ENCODE measurements around the gene IRAK3.

IRAK3 gene

DNA sequence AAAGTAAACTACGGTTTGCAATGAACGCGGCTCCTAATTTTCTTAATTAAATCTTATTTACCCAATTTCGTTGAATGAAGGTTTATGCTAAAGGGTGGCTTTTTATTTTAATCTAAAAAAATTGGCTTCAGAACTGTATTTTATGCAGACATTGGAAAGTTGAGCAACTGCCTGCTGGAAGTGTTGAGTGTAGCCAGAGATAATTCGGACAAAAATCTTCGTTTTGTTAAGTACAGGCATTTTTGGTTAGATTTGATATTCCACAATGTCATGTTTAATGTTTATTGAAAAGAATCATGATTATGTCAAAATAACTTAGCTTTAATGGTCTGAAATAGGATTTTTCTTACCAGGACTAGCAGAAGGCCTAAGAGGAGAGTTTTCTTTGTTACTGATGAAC, 875 bp downstream of the IRAK3 start:
- WGBS, 2 experiments, result 87 to 89% methylated on average over 3 to 4 of the region's 6 CpGs
- H3K9me3 ChIP-seq (ENCODE audit: control insufficient read depth, low read length), result no peaks in the 10 kb centered on the region
- no peak overlapping the region for H3K27ac ChIP-seq (ENCODE audit: insufficient read depth, low read depth, low read length, poor library complexity, severe bottlenecking)
- H3K4me1 ChIP-seq (ENCODE audit: control insufficient read depth, insufficient read depth, low read length), result no peaks in the 10 kb centered on the region
- no peaks in the 10 kb centered on the region for H3K36me3 ChIP-seq (ENCODE audit: control insufficient read depth, insufficient read depth, low read length)
- H3K4me3 ChIP-seq (ENCODE audit: insufficient read depth, low read depth, low read length), result no peak overlapping the region
- H3K27me3 ChIP-seq (ENCODE audit: control insufficient read depth, insufficient read depth, low read length, poor library complexity, severe bottlenecking), result peaks cover 47% of the 10 kb centered on the region

DNA sequence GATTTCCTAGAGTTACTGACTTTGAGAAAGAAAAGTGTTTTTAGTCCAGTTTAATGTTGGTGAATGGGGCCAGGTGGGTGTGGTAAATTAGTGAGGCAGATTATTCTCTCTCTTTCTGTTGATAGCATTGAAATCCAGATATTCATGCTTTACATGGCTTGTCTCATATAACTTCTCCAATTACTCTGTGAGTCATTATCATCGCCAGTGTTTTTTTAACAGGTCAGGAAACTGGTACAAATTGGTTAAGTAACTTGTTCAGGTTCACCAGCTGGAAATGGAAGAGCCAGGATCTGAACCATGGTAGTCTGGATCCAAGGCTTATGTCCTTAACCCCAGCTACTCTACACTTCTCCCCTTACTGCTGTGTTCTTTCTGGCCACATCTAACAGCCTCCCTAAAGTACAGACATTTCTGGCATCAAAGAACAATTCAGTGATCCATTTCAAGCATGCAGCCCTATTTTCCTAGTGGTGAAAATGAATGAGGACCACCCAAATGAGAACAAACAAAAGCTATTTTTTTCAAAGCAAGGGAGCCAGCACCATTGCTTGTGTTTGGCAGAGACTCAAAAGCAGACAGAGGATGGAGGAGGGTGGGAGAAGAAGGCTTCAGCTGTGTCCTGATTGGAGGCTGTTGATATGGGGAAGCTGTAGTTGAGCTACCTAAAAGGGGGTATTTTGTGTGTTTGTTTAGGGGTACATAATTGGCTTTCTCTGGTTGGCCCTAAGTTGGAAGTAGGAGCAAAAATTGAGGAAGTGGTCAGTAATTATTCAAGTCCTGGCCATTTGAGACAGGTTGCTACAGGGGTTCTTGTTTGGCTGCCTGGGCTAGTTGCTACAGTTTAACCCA, 1.7 kb downstream of the IRAK3 start:
- Histone ChIP-seq H3K36me3 (ENCODE audit: control insufficient read depth, insufficient read depth, low read length) (no peaks in the 10 kb centered on the region), H3K27ac (ENCODE audit: insufficient read depth, low read depth, low read length, poor library complexity, severe bottlenecking) (no peak overlapping the region), H3K4me1 (ENCODE audit: control insufficient read depth, insufficient read depth, low read length) (no peaks in the 10 kb centered on the region), H3K9me3 (ENCODE audit: control insufficient read depth, low read length) (no peaks in the 10 kb centered on the region), H3K27me3 (ENCODE audit: control insufficient read depth, insufficient read depth, low read length, poor library complexity, severe bottlenecking) (peaks cover 47% of the 10 kb centered on the region), H3K4me3 (ENCODE audit: insufficient read depth, low read depth, low read length) (no peak overlapping the region)
- WGBS, 2 experiments, result 89 to 100% methylated on average over 1 of the region's 1 CpG

DNA sequence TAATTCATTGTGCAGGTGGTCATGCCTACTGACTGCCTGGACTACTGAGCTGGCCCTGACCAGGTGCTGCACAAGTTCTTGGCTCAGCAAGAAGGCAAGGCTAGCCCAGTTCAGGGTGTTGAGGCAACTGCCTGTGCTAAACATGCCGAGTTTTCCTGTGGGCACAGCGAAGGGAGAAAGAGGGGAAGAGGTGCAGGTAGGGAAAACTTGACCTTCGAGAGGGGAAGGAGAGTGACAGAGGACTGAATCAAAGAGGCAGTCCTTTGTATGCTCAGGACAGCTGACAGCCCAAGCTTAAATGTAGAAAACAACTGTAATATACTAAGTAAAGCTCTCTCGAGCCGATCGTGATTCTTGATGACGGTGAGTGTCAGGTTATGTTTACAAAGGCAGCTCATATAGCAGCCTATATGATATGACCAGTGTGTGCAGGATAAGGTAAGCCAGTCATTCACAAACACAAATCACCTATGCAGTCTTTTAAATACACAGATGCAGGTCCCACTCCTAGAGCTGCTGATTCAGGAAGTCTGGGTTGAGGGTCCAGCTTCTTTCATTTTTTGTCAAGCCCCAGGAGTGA, 2.6 kb downstream of the IRAK3 start:
- 92 to 93% methylated on average over 7 of the region's 7 CpGs for WGBS, 2 experiments
- peaks cover 46% of the 10 kb centered on the region for H3K27me3 ChIP-seq (ENCODE audit: control insufficient read depth, insufficient read depth, low read length, poor library complexity, severe bottlenecking)

DNA sequence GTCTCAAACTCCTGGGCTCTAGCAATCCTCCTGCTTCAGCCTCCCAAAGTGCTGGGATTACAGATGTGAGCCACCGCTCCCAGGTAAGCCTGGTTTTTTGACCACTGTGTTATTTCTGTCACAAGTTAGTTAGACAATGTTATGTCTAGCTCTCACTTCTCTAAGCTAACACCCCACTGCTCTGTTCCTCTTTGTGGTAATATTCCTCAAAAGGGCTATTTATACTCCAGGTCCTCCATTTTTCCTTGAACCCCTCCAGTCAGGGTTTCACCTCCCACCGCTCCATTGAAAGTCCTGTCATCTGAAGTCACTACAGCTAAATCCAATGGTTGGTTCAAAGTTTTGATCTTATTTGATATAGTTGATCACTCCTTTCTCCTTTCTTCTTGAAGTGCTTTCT, 5.1 kb downstream of the IRAK3 start:
- Histone ChIP-seq H3K9me3 (ENCODE audit: control insufficient read depth, low read length) (no peaks in the 10 kb centered on the region), H3K4me1 (ENCODE audit: control insufficient read depth, insufficient read depth, low read length) (no peaks in the 10 kb centered on the region), H3K27me3 (ENCODE audit: control insufficient read depth, insufficient read depth, low read length, poor library complexity, severe bottlenecking) (peaks cover 21% of the 10 kb centered on the region), H3K4me3 (ENCODE audit: insufficient read depth, low read depth, low read length) (no peak overlapping the region), H3K27ac (ENCODE audit: insufficient read depth, low read depth, low read length, poor library complexity, severe bottlenecking) (no peak overlapping the region), H3K36me3 (ENCODE audit: control insufficient read depth, insufficient read depth, low read length) (no peaks in the 10 kb centered on the region)
- WGBS, 2 experiments, result 93 to 94% methylated on average over 2 of the region's 2 CpGs

More for the DNA sequence above, 2.6 kb downstream of the IRAK3 start:
- Histone ChIP-seq H3K36me3 (ENCODE audit: control insufficient read depth, insufficient read depth, low read length) (no peaks in the 10 kb centered on the region), H3K27ac (ENCODE audit: insufficient read depth, low read depth, low read length, poor library complexity, severe bottlenecking) (no peak overlapping the region), H3K9me3 (ENCODE audit: control insufficient read depth, low read length) (no peaks in the 10 kb centered on the region), H3K4me3 (ENCODE audit: insufficient read depth, low read depth, low read length) (no peak overlapping the region), H3K4me1 (ENCODE audit: control insufficient read depth, insufficient read depth, low read length) (no peaks in the 10 kb centered on the region)

DNA sequence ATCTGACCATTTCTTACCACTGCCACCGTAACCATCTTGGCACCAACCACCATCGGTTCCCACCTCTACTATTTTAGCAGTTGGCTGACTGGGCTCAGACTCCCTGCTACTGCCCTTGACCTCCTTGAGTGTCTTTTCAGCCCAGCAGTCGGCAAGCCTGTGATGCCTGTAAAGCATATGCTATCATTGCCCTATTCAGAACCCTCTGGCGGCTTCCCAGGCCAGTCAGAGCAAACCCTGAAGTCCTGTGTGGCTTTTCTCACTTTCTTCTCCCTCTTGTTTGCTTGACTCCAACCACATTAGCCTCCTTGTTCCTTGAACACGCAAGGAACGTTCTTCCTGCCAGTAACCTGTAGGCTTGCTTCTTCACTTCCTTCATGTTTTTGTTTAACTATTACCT, 6.2 kb downstream of the IRAK3 start:
- 93 to 96% methylated on average over 6 of the region's 6 CpGs for WGBS, 2 experiments
- Histone ChIP-seq H3K27ac (ENCODE audit: insufficient read depth, low read depth, low read length, poor library complexity, severe bottlenecking) (no peak overlapping the region), H3K27me3 (ENCODE audit: control insufficient read depth, insufficient read depth, low read length, poor library complexity, severe bottlenecking) (peaks cover 10% of the 10 kb centered on the region), H3K4me1 (ENCODE audit: control insufficient read depth, insufficient read depth, low read length) (no peaks in the 10 kb centered on the region), H3K36me3 (ENCODE audit: control insufficient read depth, insufficient read depth, low read length) (no peaks in the 10 kb centered on the region), H3K9me3 (ENCODE audit: control insufficient read depth, low read length) (no peaks in the 10 kb centered on the region), H3K4me3 (ENCODE audit: insufficient read depth, low read depth, low read length) (no peak overlapping the region)

DNA sequence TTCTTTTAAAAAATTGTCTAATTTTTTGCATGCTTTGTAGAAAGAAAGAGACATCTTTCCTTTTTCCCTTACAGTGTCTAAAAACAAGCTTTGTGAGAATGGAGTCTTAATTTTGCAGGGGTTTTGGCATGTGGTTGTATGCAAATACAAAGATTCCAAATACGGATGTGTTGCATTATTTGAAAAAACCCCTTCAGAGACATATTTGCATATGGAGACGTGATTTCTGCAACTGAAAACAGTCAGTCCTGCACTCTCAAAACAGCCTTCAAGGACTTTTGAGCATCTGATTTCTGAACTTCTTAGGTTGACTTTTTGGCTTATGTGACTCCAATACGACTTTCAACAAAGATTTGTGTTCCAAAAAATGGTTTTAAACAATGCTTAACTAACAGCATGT, 7.8 kb downstream of the IRAK3 start:
- Histone ChIP-seq H3K27ac (ENCODE audit: insufficient read depth, low read depth, low read length, poor library complexity, severe bottlenecking) (no peak overlapping the region), H3K4me3 (ENCODE audit: insufficient read depth, low read depth, low read length) (no peak overlapping the region), H3K36me3 (ENCODE audit: control insufficient read depth, insufficient read depth, low read length) (no peaks in the 10 kb centered on the region), H3K27me3 (ENCODE audit: control insufficient read depth, insufficient read depth, low read length, poor library complexity, severe bottlenecking) (no peaks in the 10 kb centered on the region), H3K4me1 (ENCODE audit: control insufficient read depth, insufficient read depth, low read length) (no peaks in the 10 kb centered on the region), H3K9me3 (ENCODE audit: control insufficient read depth, low read length) (no peaks in the 10 kb centered on the region)
- WGBS, 2 experiments, result 66 to 85% methylated on average over 2 to 3 of the region's 3 CpGs

DNA sequence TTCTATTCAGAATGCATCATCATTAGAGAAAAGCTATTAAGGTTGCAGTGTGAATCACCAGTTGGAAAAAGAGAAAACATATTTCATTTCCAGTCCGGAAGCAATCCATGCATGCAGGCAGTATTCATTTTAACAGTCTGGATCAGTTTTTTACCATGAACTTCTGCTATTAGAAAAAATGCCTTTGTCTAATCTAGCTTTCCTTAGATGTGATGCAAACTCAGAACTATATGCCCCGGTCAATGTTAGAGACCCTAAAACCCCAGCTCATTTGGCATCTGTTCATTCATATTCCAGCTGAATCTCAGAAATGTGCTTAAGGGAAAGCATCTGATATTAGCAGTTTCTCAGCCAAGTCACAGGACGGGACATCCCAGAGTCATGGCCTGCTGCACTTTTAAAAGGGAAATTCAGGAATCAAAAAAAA, 8.5 kb downstream of the IRAK3 start:
- 91 to 93% methylated on average over 3 of the region's 3 CpGs for WGBS, 2 experiments
- H3K36me3 ChIP-seq (ENCODE audit: control insufficient read depth, insufficient read depth, low read length), result no peaks in the 10 kb centered on the region
- H3K9me3 ChIP-seq (ENCODE audit: control insufficient read depth, low read length), result no peaks in the 10 kb centered on the region
- no peak overlapping the region for H3K4me3 ChIP-seq (ENCODE audit: insufficient read depth, low read depth, low read length)
- no peak overlapping the region for H3K27ac ChIP-seq (ENCODE audit: insufficient read depth, low read depth, low read length, poor library complexity, severe bottlenecking)
- H3K4me1 ChIP-seq (ENCODE audit: control insufficient read depth, insufficient read depth, low read length), result no peaks in the 10 kb centered on the region
- no peaks in the 10 kb centered on the region for H3K27me3 ChIP-seq (ENCODE audit: control insufficient read depth, insufficient read depth, low read length, poor library complexity, severe bottlenecking)

DNA sequence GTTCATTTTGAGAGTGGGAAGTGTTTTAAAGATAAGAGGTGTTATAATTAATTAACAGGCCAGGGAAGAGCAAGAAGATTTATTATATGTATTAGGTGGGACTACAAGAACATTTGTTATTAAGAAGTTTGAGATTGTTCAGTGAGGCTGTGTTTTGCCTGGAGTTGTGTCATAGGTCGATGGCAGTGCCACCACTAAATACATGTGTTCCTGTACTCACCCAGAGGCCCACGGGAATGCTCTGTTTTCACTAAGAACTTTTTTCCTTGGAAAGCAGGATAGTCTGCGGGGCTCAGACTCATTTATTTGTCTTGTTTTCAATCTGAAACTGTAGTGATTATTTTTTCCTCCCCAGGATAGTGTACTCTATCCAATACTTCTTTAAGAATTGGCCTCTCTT, 10.1 kb downstream of the IRAK3 start:
- Histone ChIP-seq H3K4me3 (ENCODE audit: insufficient read depth, low read depth, low read length) (no peak overlapping the region), H3K9me3 (ENCODE audit: control insufficient read depth, low read length) (no peaks in the 10 kb centered on the region)
- 86 to 92% methylated on average over 3 of the region's 3 CpGs for WGBS, 2 experiments

DNA sequence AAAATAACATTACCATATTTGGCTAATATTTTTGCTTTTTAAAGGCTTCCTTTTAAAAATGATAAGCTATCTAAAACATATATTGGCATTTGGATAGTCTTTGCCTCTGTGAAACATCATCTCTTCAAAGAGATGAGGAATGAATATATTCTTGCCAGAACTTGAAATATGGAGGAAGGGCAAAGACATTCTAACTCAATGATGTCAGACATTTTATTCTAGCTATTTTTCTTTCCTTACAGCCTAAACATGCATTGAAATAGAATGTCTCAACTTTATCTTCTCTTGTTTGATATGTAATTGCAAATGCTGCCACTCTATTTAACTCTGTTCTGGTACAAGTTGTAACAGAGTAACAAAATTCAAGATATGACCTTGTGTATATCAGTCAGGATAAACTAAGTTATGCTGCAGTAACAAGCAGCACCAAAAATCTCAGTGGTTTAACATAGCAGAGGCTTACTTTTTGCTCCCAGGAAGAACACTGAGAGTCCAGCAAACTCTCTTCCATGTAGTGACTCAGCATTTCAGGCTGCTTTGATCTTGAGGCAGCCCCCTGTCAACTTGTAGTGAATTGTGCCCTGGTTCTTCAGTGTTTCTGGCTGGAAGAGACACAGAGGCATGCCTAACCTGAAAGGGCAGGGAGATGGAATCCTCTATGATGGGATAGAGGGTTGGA, 11.0 kb downstream of the IRAK3 start:
- H3K9me3 ChIP-seq (ENCODE audit: control insufficient read depth, low read length), result no peaks in the 10 kb centered on the region
- no peak overlapping the region for H3K4me3 ChIP-seq (ENCODE audit: insufficient read depth, low read depth, low read length)
- H3K36me3 ChIP-seq (ENCODE audit: control insufficient read depth, insufficient read depth, low read length), result no peaks in the 10 kb centered on the region
- H3K27me3 ChIP-seq (ENCODE audit: control insufficient read depth, insufficient read depth, low read length, poor library complexity, severe bottlenecking), result no peaks in the 10 kb centered on the region
- no peak overlapping the region for H3K27ac ChIP-seq (ENCODE audit: insufficient read depth, low read depth, low read length, poor library complexity, severe bottlenecking)
- H3K4me1 ChIP-seq (ENCODE audit: control insufficient read depth, insufficient read depth, low read length), result no peaks in the 10 kb centered on the region

More for the DNA sequence above, 10.1 kb downstream of the IRAK3 start:
- Histone ChIP-seq H3K27me3 (ENCODE audit: control insufficient read depth, insufficient read depth, low read length, poor library complexity, severe bottlenecking) (no peaks in the 10 kb centered on the region), H3K27ac (ENCODE audit: insufficient read depth, low read depth, low read length, poor library complexity, severe bottlenecking) (no peak overlapping the region), H3K4me1 (ENCODE audit: control insufficient read depth, insufficient read depth, low read length) (no peaks in the 10 kb centered on the region), H3K36me3 (ENCODE audit: control insufficient read depth, insufficient read depth, low read length) (no peaks in the 10 kb centered on the region)

DNA sequence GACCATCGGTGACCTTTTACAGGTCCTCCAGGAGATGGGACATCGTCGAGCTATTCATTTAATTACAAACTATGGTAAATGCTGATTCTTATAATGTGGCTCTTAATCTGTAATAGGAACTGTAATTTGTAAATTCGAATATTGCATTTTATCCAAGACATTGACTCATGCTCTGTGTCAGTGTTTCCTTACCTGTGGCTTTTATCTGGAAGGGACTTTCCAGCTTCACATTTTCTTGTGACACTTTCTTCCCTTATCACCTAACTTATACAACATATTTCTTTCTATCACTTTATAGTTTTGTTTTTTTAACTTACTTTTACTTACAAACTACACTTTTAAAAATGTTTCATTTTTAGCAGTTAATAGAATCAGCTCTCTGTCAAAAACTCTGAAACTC, 14.8 kb downstream of the IRAK3 start:
- Histone ChIP-seq H3K9me3 (ENCODE audit: control insufficient read depth, low read length) (no peaks in the 10 kb centered on the region), H3K27me3 (ENCODE audit: control insufficient read depth, insufficient read depth, low read length, poor library complexity, severe bottlenecking) (no peaks in the 10 kb centered on the region), H3K4me3 (ENCODE audit: insufficient read depth, low read depth, low read length) (no peak overlapping the region), H3K27ac (ENCODE audit: insufficient read depth, low read depth, low read length, poor library complexity, severe bottlenecking) (no peak overlapping the region), H3K36me3 (ENCODE audit: control insufficient read depth, insufficient read depth, low read length) (no peaks in the 10 kb centered on the region), H3K4me1 (ENCODE audit: control insufficient read depth, insufficient read depth, low read length) (no peaks in the 10 kb centered on the region)
- WGBS, 2 experiments, result 95 to 97% methylated on average over 4 of the region's 4 CpGs

Measured in ectodermal cell (in vitro differentiated cells).